Dedifferentiated amniotic fluid mesenchymal stem cell (primary cell): ENCODE data around the gene ARHGAP26.

ENCODE experiments used
- DNase-seq: peaks from one replicate; pipeline ENCODE4 v3.0.0-alpha.2; 2016; ENCODE audit errors: extremely low spot score

The ARHGAP26 gene

GRCh38 chr5:142784401-142784955, 14.3 kb downstream of the ARHGAP26 start:
- DNase-seq: no peak

DNA sequence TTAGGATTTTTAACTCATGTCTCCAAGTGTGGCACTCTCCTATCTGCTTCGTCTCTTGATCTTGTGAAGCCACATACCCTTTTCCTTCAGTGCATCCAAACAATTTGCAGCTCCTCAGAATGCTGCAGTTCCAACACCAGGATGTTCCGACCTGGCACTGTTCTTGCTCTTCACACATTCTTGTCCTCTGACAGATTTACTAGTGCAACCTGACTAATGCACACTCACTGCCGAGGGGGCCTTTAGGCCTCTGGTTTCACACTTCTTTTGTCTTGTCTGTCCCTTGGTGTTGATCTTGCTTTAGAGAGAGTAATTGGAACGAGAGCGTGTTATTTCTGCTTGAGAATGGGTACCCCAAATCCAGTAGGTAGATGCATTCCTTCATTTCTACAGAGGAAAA, 15.0 kb downstream of the ARHGAP26 start:
- no peak for DNase-seq

DNA sequence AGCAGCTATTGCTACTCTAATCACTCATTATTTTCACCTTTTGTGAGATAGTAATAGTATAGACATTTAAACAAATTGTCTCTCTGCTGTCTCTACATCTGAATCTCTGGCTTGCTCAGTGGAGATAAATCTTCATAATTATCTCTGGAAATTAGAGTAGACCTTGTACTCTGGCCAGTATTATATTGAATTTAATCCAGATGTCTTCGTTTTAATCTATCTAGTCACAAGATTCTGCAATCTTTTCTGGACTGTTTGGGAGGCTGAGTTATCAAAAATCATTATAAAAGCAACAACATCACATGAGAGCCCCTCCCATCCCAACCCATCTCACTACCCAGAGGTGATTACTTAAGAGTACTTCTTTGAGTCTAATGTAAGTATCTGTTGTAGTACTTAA, 19.0 kb downstream of the ARHGAP26 start:
- no peak for DNase-seq

DNA sequence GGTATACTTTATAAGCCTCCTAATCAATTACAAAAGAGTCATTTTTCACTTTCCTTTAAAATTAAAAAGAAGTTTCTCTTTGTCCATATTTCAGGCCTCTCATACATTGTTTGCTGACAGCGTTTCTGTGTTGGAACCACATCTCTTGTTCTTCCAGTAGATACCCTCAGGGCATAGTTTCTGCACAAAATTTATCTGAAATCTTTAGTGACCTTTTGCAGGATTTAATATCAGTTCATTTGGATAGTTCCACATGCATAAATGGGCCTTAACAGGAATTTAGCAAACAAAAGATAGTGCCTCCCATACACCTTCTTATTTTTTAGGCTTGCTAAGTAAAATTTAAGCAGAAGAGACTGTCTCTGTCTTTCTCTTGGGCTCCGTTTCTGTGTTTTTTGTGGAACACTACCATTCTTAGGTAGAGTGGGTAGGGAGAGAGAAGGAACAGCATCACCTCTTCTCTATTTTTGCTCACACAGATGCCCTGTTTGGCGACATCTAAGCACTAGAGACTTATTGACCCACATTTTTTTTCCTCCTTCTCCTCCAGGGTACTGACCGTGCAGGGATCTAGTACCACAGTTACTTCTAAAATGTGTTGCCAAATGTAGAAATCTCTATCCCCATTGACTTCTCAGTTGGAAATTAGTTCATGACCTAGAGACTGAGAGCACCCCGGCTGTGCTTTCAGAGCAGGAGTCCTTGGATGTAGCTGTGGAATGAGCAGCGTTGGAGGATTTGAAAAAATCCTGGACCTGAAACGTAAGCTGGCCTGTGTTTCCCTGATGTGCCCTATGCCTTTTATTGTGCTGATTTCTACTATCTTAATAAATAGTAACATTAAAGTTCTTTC, 22.1 kb downstream of the ARHGAP26 start:
- DNase-seq: no peak

- DNase-seq: no peak
Measured at GRCh38 chr5:142792865-142793232, 22.7 kb downstream of the ARHGAP26 start.

GRCh38 chr5:142794537-142794936, 24.4 kb downstream of the ARHGAP26 start:
- no peak for DNase-seq

DNA sequence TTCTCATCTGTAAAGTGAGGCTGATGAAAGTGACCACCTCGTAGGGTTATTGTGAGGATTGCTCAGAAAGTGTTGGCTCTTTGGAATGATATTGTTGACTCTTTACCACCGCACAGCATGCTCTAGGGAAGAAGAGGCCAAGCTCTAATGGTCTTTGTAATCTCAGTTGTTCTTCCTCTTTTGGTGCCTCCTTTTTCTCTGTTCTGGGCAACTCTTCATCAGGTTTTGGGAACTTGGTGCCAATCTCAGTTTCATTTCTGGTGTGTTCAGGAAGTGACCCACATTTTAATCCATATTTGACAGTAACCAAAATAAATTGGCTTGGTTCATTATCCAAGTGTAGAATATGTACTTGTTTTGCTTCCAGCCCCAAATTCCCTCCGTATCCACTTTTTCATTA, 25.1 kb downstream of the ARHGAP26 start:
- DNase-seq: no peak

- DNase-seq: no peak
Measured at GRCh38 chr5:142796492-142797109, 26.4 kb downstream of the ARHGAP26 start.

DNA sequence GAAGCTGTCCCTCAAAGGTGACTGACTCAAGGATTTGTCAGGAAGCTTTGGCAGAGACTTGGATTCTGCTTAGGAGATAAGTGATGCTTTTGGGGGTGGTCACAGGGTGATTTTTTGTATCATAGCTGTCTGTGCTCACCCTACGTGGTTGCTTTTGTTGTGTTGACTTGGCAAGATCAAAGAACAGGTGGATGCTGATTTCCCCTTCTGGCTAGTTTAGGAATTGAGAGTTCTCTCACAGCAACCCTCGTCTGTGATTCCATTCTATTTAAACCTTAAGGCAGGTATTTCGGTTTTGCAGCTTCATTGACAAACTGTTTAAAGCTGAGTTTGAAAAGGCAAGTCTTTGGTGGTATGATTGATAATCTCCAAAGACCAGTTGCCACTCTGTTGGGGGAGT, 27.2 kb downstream of the ARHGAP26 start:
- DNase-seq: no peak

DNA sequence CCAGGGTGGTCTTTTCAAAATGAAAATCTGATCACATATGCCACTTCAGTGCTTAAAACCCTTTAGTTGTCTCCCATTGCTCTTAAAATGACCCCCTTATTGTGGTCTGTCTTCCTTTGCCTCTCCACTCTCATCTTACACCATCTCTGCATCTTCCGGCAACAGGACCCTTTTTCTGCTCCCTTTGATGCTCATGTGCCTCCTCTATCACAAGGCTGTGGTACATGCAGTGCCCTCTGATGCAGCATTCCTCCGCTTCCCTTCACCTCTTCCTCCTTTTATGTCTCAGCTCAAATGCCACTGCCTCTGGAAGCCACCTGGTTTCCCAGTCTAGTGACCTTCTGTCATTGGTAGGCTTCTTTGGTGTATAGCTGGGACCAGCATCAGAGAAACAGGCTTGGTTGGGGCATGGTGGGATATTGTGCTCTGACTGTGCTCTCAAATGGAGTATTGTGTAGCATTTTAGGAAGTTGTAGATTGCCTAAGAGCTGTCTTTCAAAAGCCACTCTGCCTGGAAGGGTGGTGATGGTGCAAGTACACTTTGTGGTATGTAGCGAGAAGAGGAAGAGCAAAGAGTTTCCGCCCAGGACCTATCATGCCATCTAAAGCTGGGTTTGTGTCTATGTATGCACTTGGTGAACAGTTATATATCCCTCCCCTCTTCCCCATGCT, 28.1 kb downstream of the ARHGAP26 start:
- DNase-seq: no peak

DNA sequence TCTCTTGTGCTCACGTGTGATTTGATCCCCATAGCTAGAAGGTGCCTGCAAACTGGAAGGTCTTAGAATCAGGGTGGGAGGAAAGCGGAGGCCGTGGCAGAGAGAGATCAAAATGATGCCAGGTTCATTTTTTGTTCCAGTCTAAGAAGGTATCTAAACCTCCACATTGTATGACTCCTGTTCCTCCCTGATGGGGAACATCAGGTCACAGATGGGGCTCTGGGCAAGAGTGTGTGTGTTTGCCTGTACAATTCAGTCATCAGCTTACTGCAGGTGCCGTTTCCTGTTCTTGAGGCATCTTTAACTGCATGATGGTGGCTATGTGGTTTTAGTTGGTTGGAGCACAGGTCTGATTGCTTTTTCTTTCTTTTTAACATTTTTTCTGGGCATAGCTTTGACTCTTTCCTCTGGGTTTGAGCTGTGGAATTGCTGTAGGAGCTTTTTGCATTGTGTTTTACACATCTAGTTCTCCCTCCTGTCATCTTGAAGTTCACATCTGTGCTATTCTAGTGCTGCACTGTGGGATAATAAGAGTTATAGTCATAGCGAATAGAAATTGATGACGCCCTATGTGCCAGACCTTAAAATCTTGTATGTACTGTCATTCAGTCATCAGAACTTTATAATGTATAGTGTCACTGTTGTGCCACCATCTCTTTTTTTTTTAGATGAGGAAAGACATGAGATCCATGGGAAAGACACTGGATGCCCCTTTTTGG, 30.8 kb downstream of the ARHGAP26 start:
- DNase-seq: no peak

GRCh38 chr5:142801495-142801871, 31.3 kb downstream of the ARHGAP26 start:
- DNase-seq: no peak

DNA sequence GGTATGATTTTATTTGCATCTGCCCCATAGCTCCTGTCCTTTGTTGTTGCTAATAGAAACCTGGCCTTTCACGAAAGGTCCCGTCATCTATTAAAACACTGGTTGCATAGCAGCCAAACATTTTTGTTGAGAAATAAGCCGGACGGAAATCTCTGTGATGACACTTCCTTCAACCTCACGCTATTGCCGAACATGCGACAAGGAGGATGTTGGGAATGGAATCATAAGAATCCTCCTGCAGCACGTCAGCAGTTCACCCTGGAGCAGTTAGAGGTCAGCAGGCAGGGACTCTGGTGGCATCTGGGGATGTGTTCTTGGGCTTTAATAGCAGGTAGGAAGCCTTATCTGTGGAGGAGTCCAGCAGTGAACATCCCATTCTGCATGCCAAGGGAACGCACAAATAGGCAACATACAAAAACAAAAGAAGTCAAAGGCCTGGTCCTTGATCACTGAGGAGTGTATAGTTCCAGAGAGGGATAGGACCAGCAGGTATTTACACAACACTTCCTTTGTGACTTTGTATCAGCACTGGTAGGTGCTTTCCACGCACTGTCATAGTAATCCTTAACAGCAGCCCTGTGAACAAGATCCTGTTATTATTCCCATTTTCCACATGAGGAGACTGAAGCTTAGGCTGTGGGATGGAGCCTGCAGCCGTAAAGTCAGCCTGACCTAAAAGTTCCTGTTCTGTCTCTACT, 33.4 kb downstream of the ARHGAP26 start:
- no peak for DNase-seq

- no peak for DNase-seq
Measured at GRCh38 chr5:142805339-142805738, 35.2 kb downstream of the ARHGAP26 start.

DNA sequence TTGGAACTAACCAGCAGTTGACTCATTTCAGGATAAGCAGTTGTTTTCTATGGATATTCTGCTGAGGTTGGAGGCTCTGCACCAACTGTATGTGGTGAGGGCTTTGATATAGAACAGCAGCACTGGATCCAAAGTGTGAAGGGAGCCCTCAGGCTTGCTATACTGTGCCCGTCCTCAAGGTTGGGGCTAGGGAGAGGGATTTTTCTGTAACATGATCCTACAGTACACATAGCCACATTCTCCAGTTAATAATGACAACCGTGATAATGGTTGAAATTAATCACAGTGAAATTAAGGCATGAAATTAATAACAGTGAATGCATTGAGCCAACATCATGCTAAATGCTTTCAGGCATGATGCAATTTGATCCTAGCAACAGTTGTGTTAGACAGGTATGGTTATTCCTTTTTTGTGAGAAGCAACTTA, 36.7 kb downstream of the ARHGAP26 start:
- DNase-seq: no peak

- no peak for DNase-seq
Measured at GRCh38 chr5:142807372-142807911, 37.3 kb downstream of the ARHGAP26 start.

DNA sequence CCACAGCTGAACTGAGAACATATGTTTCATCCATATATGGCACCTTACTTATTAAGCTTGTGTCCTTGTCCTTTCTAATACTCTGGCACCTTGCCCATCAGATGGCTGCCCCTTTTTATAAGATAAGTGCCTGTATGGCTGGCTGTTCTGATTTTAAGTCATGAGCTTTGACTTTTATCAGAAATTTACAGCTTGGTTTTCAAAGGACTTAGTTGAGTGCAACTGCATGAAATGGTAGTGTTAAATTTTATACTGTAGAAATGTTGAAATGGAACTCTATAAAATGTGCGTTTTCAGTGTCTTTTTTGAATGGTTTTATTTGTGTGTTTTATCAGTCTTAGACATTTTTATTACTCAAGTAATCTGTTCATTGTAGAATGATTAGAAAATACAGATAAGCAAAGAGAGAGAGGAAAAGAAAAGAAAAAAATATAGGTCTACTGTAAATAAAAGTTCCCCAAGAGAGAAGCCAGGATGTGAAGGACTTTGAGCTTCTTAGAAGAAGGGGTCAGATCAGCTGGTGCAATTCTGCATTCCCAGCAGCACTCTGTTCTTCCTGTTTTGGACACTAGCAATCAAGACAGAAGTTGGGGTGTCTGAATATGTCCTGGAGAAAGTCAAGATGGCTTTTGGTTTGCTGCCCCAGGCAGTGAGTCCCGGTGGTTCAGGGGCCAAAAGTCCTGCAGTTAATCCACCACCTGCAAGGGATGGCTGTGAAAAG, 38.9 kb downstream of the ARHGAP26 start:
- DNase-seq: no peak

DNA sequence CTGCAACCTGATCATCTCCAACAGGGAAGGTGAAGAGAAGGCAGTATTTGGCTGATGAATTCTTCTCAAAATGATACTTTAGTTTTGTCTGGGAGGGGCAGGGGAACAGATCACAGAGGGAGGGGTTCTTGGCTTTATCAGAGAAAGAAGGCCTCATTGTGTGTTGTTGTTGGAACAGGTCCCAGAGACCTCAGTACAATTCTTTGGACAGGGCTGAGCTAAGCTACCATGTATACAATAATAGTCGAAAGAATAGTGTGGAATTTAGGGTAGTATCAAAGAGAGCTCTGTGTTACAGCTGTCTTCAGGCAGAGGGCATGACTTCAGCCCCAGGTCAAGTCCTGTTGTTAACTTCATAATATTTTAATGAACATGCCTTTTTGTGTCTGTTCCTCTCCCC, 39.9 kb downstream of the ARHGAP26 start:
- no peak for DNase-seq

- no peak for DNase-seq
Measured at GRCh38 chr5:142810743-142811290, 40.6 kb downstream of the ARHGAP26 start.
